ENCODE results near the gene C2CD2.

Gene C2CD2

GRCh38 chr21:41919666-41920398 lies 34.0 kb downstream of the C2CD2 start:
- H3K4me3 ChIP-seq (ENCODE audit: low read depth, low read length): no peak overlapping the region
- no peak for DNase-seq
- no peak overlapping the region for H3K4ac ChIP-seq (ENCODE audit: low read depth, low read length)
- H4K91ac ChIP-seq (ENCODE audit: low read depth, low read length): no peak overlapping the region
- H3K4me2 ChIP-seq (ENCODE audit: low read length): no peak overlapping the region
- H3K9ac ChIP-seq (ENCODE audit: low read length): no peak overlapping the region
- no peaks in the 10 kb centered on the region for H3K27me3 ChIP-seq (ENCODE audit: insufficient read depth, low read length)
- H3K79me2 ChIP-seq (ENCODE audit: control insufficient read depth, insufficient read depth, low read length, poor library complexity): no peaks in the 10 kb centered on the region
- H2BK12ac ChIP-seq (ENCODE audit: low read length): no peak overlapping the region
- H3K36me3 ChIP-seq (ENCODE audit: control insufficient read depth in 1 of 2, insufficient read depth in 2 of 2, low read length in 2 of 2): no peaks in the 10 kb centered on the region
- H4K8ac ChIP-seq (ENCODE audit: low read depth, low read length): no peak overlapping the region
- no CpG with 5 or more reads among the region's 15 CpGs for WGBS (ENCODE audit: extremely low coverage, insufficient coverage, insufficient read length)
- no peak overlapping the region for H2BK120ac ChIP-seq (ENCODE audit: insufficient read depth, low read length, poor library complexity)
- no peak overlapping the region for H2AK5ac ChIP-seq (ENCODE audit: low read length)
- H2BK5ac ChIP-seq (ENCODE audit: low read depth, low read length, poor library complexity): no peak overlapping the region
- no peaks in the 10 kb centered on the region for H3K4me1 ChIP-seq (ENCODE audit: control insufficient read depth in 1 of 2, insufficient read depth in 2 of 2, low read length in 2 of 2)
- no peak overlapping the region for H4K12ac ChIP-seq (ENCODE audit: low read depth, low read length)
- no peak overlapping the region for H3K18ac ChIP-seq (ENCODE audit: low read length)
- no peaks in the 10 kb centered on the region for H3K9me3 ChIP-seq (ENCODE audit: insufficient read depth, low read depth, low read length)
- no peak overlapping the region for H3K27ac ChIP-seq (ENCODE audit: low read depth, low read length)
- no peaks in the 10 kb centered on the region for H3K79me1 ChIP-seq (ENCODE audit: low read length)
- H2AFZ ChIP-seq (ENCODE audit: insufficient read depth, low read length, poor library complexity): no peak overlapping the region
- H3K14ac ChIP-seq (ENCODE audit: low read length): no peak overlapping the region
- H3K23ac ChIP-seq (ENCODE audit: low read length): no peak overlapping the region

DNA sequence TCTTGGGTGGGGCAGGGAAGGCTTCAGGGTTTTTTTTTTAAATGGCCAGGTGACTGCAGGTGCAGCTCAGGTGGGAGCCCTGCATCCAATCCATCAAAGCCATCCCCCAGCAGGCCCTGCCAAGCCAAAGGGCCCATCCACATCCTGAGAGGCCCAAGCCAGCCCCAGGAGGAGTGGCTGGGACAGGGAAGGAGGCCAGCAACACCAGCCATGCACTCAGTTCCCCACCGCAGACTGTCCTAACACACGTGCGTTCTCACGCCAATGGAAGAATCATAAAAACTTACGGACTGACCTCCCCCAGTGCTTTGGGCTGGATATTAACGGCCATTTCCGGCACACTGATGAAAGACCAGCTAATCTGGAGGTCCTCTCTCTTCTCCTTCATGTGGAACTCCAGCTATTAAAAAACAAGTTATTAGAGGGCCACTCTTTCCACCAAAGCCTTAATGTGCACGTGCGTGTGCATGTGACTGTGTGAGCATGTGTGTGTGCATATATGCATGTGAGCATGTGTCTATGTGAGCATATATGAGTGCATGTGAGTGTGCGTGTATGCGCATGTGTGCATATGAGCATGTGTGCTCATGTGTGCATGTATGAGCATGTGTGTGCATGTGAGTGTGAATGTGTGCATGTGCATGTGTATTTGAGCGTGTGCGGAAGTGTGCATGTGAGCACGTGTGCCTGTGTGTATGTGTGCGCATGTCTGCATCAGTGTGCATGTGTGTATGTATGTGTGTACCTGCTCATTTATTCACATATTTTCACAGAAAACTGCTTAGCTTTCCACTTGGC lies 35.1 kb downstream of the C2CD2 start:
- H4K12ac ChIP-seq (ENCODE audit: low read depth, low read length): no peak overlapping the region
- H2BK120ac ChIP-seq (ENCODE audit: insufficient read depth, low read length, poor library complexity): no peak overlapping the region
- no peaks in the 10 kb centered on the region for H3K9me3 ChIP-seq (ENCODE audit: insufficient read depth, low read depth, low read length)
- no peak overlapping the region for H2BK5ac ChIP-seq (ENCODE audit: low read depth, low read length, poor library complexity)
- no peak overlapping the region for H3K4ac ChIP-seq (ENCODE audit: low read depth, low read length)
- no peak overlapping the region for H2BK12ac ChIP-seq (ENCODE audit: low read length)
- H3K79me2 ChIP-seq (ENCODE audit: control insufficient read depth, insufficient read depth, low read length, poor library complexity): no peaks in the 10 kb centered on the region
- no peaks in the 10 kb centered on the region for H3K27me3 ChIP-seq (ENCODE audit: insufficient read depth, low read length)
- H3K14ac ChIP-seq (ENCODE audit: low read length): no peak overlapping the region
- no peaks in the 10 kb centered on the region for H3K79me1 ChIP-seq (ENCODE audit: low read length)
- H2AFZ ChIP-seq (ENCODE audit: insufficient read depth, low read length, poor library complexity): no peak overlapping the region
- no peak overlapping the region for H4K91ac ChIP-seq (ENCODE audit: low read depth, low read length)
- no peak overlapping the region for H3K27ac ChIP-seq (ENCODE audit: low read depth, low read length)
- no peaks in the 10 kb centered on the region for H3K4me1 ChIP-seq (ENCODE audit: control insufficient read depth in 1 of 2, insufficient read depth in 2 of 2, low read length in 2 of 2)
- H3K4me3 ChIP-seq (ENCODE audit: low read depth, low read length): peak overlapping the region; percentile 18
- H2AK5ac ChIP-seq (ENCODE audit: low read length): no peak overlapping the region
- no peak overlapping the region for H4K8ac ChIP-seq (ENCODE audit: low read depth, low read length)
- H3K9ac ChIP-seq (ENCODE audit: low read length): no peak overlapping the region
- no peak overlapping the region for H3K23ac ChIP-seq (ENCODE audit: low read length)
- H3K18ac ChIP-seq (ENCODE audit: low read length): no peak overlapping the region
- no peaks in the 10 kb centered on the region for H3K36me3 ChIP-seq (ENCODE audit: control insufficient read depth in 1 of 2, insufficient read depth in 2 of 2, low read length in 2 of 2)
- no CpG with 5 or more reads among the region's 15 CpGs for WGBS (ENCODE audit: extremely low coverage, insufficient coverage, insufficient read length)
- no peak for DNase-seq
- H3K4me2 ChIP-seq (ENCODE audit: low read length): no peak overlapping the region

DNA sequence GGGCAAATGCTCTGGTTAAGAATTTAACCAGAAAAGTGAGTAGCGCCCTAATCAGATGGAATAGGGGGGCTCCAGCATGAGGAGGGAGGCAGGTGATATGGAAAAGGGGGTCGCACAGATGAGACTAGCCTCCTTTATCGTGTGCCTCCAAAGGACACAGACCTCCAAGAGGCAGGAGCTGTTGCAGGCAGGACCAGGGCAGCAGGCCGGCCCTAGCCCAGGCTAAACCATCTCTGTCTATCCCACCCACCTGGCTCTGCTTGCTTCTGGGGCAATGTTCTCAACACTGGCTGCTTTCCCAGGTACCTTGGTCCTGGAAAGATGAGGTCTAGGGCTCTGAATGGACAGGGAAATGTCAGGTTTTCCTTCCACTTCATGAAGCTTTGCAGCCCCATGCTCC lies 36.3 kb downstream of the C2CD2 start:
- H3K79me2 ChIP-seq (ENCODE audit: control insufficient read depth, insufficient read depth, low read length, poor library complexity): no peaks in the 10 kb centered on the region

GRCh38 chr21:41916888-41917433 lies 36.9 kb downstream of the C2CD2 start:
- Histone ChIP-seq H2BK120ac (ENCODE audit: insufficient read depth, low read length, poor library complexity) (no peak overlapping the region), H2BK5ac (ENCODE audit: low read depth, low read length, poor library complexity) (no peak overlapping the region), H3K79me2 (ENCODE audit: control insufficient read depth, insufficient read depth, low read length, poor library complexity) (no peaks in the 10 kb centered on the region), H3K14ac (ENCODE audit: low read length) (no peak overlapping the region), H3K4ac (ENCODE audit: low read depth, low read length) (no peak overlapping the region), H2BK12ac (ENCODE audit: low read length) (no peak overlapping the region), H2AFZ (ENCODE audit: insufficient read depth, low read length, poor library complexity) (no peak overlapping the region), H3K4me3 (ENCODE audit: low read depth, low read length) (no peak overlapping the region), H4K12ac (ENCODE audit: low read depth, low read length) (no peak overlapping the region), H3K27ac (ENCODE audit: low read depth, low read length) (no peak overlapping the region), H3K4me2 (ENCODE audit: low read length) (no peak overlapping the region), H4K8ac (ENCODE audit: low read depth, low read length) (no peak overlapping the region), H2AK5ac (ENCODE audit: low read length) (no peak overlapping the region), H3K4me1 (ENCODE audit: control insufficient read depth in 1 of 2, insufficient read depth in 2 of 2, low read length in 2 of 2) (no peaks in the 10 kb centered on the region), H3K9me3 (ENCODE audit: insufficient read depth, low read depth, low read length) (no peaks in the 10 kb centered on the region), H3K18ac (ENCODE audit: low read length) (no peak overlapping the region), H4K91ac (ENCODE audit: low read depth, low read length) (no peak overlapping the region), H3K9ac (ENCODE audit: low read length) (no peak overlapping the region), H3K79me1 (ENCODE audit: low read length) (no peaks in the 10 kb centered on the region), H3K36me3 (ENCODE audit: control insufficient read depth in 1 of 2, insufficient read depth in 2 of 2, low read length in 2 of 2) (peaks cover 0 to 2% of the 10 kb centered on the region in 2 experiments), H3K27me3 (ENCODE audit: insufficient read depth, low read length) (no peaks in the 10 kb centered on the region), H3K23ac (ENCODE audit: low read length) (no peak overlapping the region)
- DNase-seq: no peak
- WGBS (ENCODE audit: extremely low coverage, insufficient coverage, insufficient read length): no CpG with 5 or more reads among the region's 3 CpGs

More for the DNA sequence above, 36.3 kb downstream of the C2CD2 start:
- no peak overlapping the region for H3K4me2 ChIP-seq (ENCODE audit: low read length)
- no peak overlapping the region for H2BK5ac ChIP-seq (ENCODE audit: low read depth, low read length, poor library complexity)
- no peak overlapping the region for H2AK5ac ChIP-seq (ENCODE audit: low read length)
- no peak overlapping the region for H2BK12ac ChIP-seq (ENCODE audit: low read length)
- no peaks in the 10 kb centered on the region for H3K79me1 ChIP-seq (ENCODE audit: low read length)
- H4K91ac ChIP-seq (ENCODE audit: low read depth, low read length): no peak overlapping the region
- no peak overlapping the region for H3K18ac ChIP-seq (ENCODE audit: low read length)
- H3K4ac ChIP-seq (ENCODE audit: low read depth, low read length): no peak overlapping the region
- DNase-seq: no peak
- no CpG with 5 or more reads among the region's 4 CpGs for WGBS (ENCODE audit: extremely low coverage, insufficient coverage, insufficient read length)
- no peak overlapping the region for H4K8ac ChIP-seq (ENCODE audit: low read depth, low read length)
- no peak overlapping the region for H3K9ac ChIP-seq (ENCODE audit: low read length)
- H2BK120ac ChIP-seq (ENCODE audit: insufficient read depth, low read length, poor library complexity): no peak overlapping the region
- no peaks in the 10 kb centered on the region for H3K4me1 ChIP-seq (ENCODE audit: control insufficient read depth in 1 of 2, insufficient read depth in 2 of 2, low read length in 2 of 2)
- H3K27ac ChIP-seq (ENCODE audit: low read depth, low read length): no peak overlapping the region
- H3K14ac ChIP-seq (ENCODE audit: low read length): no peak overlapping the region
- no peaks in the 10 kb centered on the region for H3K36me3 ChIP-seq (ENCODE audit: control insufficient read depth in 1 of 2, insufficient read depth in 2 of 2, low read length in 2 of 2)
- H4K12ac ChIP-seq (ENCODE audit: low read depth, low read length): no peak overlapping the region
- H3K27me3 ChIP-seq (ENCODE audit: insufficient read depth, low read length): no peaks in the 10 kb centered on the region
- H3K9me3 ChIP-seq (ENCODE audit: insufficient read depth, low read depth, low read length): no peaks in the 10 kb centered on the region
- no peak overlapping the region for H3K23ac ChIP-seq (ENCODE audit: low read length)
- H2AFZ ChIP-seq (ENCODE audit: insufficient read depth, low read length, poor library complexity): no peak overlapping the region
- H3K4me3 ChIP-seq (ENCODE audit: low read depth, low read length): no peak overlapping the region
